Ishikawa (cell line): ENCODE results near the gene C16orf86.

Source experiments
- CEBPB ChIP-seq: IDR thresholded peaks from 2 replicates; pipeline ENCODE4 v1.6.1; 2012
- CREB1 ChIP-seq: IDR thresholded peaks from 2 replicates; pipeline ENCODE4 v1.6.1; 2012; ENCODE audit warnings: low read depth
- EGR1 ChIP-seq: IDR thresholded peaks from 2 replicates; pipeline ENCODE4 v1.6.1; 2012
- EP300 ChIP-seq: IDR thresholded peaks from 2 replicates; pipeline ENCODE4 v1.6.1; 2012; ENCODE audit warnings: borderline replicate concordance
- FOXM1 ChIP-seq: IDR thresholded peaks from 2 replicates; pipeline ENCODE4 v1.6.1; 2012; ENCODE audit warnings: low read depth, borderline replicate concordance
- NFIC ChIP-seq: IDR thresholded peaks from 2 replicates; pipeline ENCODE4 v1.6.1; 2012
- RAD21 ChIP-seq: IDR thresholded peaks from 2 replicates; pipeline ENCODE4 v1.6.1; 2012; ENCODE audit warnings: low read depth
- REST ChIP-seq: IDR thresholded peaks from 2 replicates; pipeline ENCODE4 v1.6.1; 2012; ENCODE audit warnings: low read depth, mild to moderate bottlenecking
- TAF1 ChIP-seq: IDR thresholded peaks from 2 replicates; pipeline ENCODE4 v1.6.1; 2012; ENCODE audit warnings: low read depth, mild to moderate bottlenecking
- TCF12 ChIP-seq: IDR thresholded peaks from 2 replicates; pipeline ENCODE4 v1.6.1; 2012; ENCODE audit warnings: low read depth
- TEAD4 ChIP-seq: IDR thresholded peaks from 2 replicates; pipeline ENCODE4 v1.6.1; 2012
- USF1 ChIP-seq: IDR thresholded peaks from 2 replicates; pipeline ENCODE4 v1.6.1; 2012
- YY1 ChIP-seq: IDR thresholded peaks from 2 replicates; pipeline ENCODE4 v1.6.1; 2012; ENCODE audit warnings: low read depth
- ZBTB7A ChIP-seq: IDR thresholded peaks from 2 replicates; pipeline ENCODE4 v1.6.1; 2012; ENCODE audit warnings: low read depth
- TF ChIP-seq, protein P1 (sequence below): IDR thresholded peaks from 2 replicates; pipeline ENCODE4 v1.6.1; 2012

C16orf86 gene

GRCh38 chr16:67637625-67638024 is 29.0 kb upstream of the C16orf86 start:
- TF ChIP-seq EGR1: no peak
- TF ChIP-seq, protein P1, sequence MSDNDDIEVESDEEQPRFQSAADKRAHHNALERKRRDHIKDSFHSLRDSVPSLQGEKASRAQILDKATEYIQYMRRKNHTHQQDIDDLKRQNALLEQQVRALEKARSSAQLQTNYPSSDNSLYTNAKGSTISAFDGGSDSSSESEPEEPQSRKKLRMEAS: no peak
- TF ChIP-seq TEAD4: no peak
- TF ChIP-seq TAF1: no peak
- TF ChIP-seq CEBPB: no peak
- no peak for TF ChIP-seq REST
- no peak for TF ChIP-seq ZBTB7A
- no peak for TF ChIP-seq RAD21
- TF ChIP-seq CREB1: no peak
- no peak for TF ChIP-seq EP300
- no peak for TF ChIP-seq NFIC
- no peak for TF ChIP-seq USF1
- no peak for TF ChIP-seq YY1

GRCh38 chr16:67641779-67642708 is 24.6 kb upstream of the C16orf86 start:
- TF ChIP-seq ZBTB7A: no peak

DNA sequence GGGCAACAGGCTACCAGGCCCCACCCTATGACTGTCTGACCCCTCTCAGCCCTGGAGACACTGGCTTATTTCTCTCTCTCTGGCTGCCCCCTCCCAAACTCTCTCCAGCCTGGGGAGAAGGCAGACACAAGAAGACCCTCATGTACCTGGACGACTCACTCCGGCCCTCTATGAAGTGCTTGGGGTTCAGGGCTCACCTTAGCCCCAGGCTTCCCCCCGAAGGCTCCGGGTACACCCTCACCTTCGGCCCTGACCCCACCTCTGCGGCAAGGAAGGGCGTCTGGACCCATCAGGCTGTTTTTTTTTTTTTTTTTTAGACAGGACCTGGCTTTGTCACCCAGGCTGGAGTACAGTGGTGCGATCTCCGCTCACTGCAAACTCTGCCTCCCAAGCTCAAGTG is 22.6 kb upstream of the C16orf86 start:
- no peak for TF ChIP-seq USF1
- no peak for TF ChIP-seq CEBPB
- no peak for TF ChIP-seq EP300
- no peak for TF ChIP-seq TEAD4
- TF ChIP-seq NFIC: no peak
- TF ChIP-seq YY1: no peak
- TF ChIP-seq FOXM1: no peak
- no peak for TF ChIP-seq REST
- TF ChIP-seq, protein P1: no peak
- no peak for TF ChIP-seq TCF12

DNA sequence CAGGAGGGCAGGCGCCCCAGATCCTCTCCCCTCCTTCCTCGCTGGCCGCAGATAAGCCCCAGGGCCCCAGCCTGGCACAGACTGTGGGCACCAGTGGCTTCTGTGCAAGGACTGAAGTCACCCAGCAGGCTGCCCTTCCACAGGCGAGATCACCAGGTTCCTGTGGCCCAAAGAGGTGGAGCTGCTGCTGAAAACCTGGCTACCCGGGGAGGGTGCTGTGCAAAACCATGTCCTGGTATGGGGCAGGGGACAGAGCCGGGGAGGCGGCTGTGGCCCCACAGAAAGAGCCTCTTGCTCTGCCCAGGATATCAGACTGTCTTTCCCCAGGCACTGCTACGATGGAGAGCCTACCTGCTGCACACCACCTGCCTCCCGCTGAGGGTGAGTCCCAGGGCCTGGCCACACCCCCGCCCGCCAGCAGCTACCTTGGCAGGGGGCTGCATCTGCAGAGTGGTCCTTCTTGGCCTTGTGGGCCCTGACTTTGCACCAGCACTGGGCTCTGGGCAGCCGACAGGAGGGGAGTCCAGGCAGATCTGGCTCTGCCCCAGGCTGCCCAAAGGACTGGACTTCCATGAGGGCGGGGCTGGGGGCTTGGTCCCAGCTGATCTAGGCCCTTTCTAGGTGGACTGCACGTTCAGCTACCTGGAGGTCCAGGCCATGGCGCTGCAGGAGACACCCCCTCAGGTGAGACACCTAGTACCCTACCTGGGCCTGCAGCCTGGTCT is 21.1 kb upstream of the C16orf86 start:
- TF ChIP-seq TCF12 (no peak), TAF1 (no peak), NFIC (no peak), TEAD4 (no peak), EGR1 (no peak), CREB1 (no peak), USF1 (no peak), REST (no peak), YY1 (no peak), CEBPB (no peak), RAD21 (no peak), FOXM1 (no peak), EP300 (no peak), ZBTB7A (no peak)
- TF ChIP-seq, protein P1: no peak
